Measurements from ENCODE around the gene TANGO2.

The TANGO2 gene

DNA sequence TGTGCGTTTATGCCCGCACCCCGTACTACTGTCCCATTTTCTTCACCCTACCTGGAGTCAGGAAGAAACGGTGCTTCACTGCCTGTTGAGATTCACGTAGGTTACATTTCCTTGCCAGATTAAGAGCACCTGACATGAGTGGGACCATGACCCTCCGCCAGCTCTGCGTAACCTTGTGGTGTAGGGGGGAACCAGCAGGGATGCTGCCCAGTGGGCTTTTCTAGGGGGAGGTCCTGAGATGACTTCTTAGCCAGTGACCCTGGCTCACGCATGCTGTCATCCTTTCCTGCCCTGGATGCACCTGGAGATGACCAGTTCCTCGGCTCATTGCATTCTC, 3.3 kb upstream of the TANGO2 start:
- H3K4me2 ChIP-seq (ENCODE audit: low read length): peak overlapping the region; percentile 71
- no peak for TF ChIP-seq EZH2 (IDR thresholded peaks at IDR 0.05; ENCODE audit: borderline replicate concordance, low read length)
- TF ChIP-seq, protein P1, sequence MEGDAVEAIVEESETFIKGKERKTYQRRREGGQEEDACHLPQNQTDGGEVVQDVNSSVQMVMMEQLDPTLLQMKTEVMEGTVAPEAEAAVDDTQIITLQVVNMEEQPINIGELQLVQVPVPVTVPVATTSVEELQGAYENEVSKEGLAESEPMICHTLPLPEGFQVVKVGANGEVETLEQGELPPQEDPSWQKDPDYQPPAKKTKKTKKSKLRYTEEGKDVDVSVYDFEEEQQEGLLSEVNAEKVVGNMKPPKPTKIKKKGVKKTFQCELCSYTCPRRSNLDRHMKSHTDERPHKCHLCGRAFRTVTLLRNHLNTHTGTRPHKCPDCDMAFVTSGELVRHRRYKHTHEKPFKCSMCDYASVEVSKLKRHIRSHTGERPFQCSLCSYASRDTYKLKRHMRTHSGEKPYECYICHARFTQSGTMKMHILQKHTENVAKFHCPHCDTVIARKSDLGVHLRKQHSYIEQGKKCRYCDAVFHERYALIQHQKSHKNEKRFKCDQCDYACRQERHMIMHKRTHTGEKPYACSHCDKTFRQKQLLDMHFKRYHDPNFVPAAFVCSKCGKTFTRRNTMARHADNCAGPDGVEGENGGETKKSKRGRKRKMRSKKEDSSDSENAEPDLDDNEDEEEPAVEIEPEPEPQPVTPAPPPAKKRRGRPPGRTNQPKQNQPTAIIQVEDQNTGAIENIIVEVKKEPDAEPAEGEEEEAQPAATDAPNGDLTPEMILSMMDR (IDR thresholded peaks at IDR 0.05; ENCODE audit: low read length): no peak

DNA sequence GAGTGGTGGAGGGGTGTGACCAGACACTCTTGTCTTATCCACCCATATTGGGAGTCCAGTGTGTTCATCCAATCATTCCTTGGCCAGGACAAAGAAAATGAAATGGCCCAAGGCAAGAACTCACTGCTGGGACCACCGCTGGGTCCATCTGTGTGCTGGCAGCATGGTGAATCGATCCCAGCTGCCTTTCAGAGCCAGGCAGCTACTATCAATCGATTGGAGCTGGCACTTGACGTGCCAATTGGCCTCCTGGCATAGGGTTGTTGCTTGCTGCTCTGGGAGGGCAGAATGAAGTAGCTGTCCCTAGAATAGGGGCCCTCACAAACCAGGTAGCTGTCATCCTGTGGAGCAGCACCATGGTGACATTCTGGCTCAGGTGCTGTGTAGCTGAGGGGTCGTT, 2.9 kb upstream of the TANGO2 start:
- no peak overlapping the region for H3K4me2 ChIP-seq (ENCODE audit: low read length)
- H3K9me2 ChIP-seq (ENCODE audit: low read depth, low read length): no peaks in the 10 kb centered on the region
- no peaks in the 10 kb centered on the region for H3F3A ChIP-seq (ENCODE audit: insufficient read depth, low read length)
- H3K4me1 ChIP-seq (ENCODE audit: insufficient read depth, low read length, severe bottlenecking): peaks cover 35% of the 10 kb centered on the region
- no peaks in the 10 kb centered on the region for H3K36me3 ChIP-seq (ENCODE audit: insufficient read depth, low read length)
- no peaks in the 10 kb centered on the region for H4K20me1 ChIP-seq (ENCODE audit: insufficient read depth, low read length)
- H3K27me3 ChIP-seq (ENCODE audit: insufficient read depth, low read length): 0 out of 2 replicates have a peak, but pooled peaks cover 3% of the 10 kb centered on the region
- H3K79me2 ChIP-seq (ENCODE audit: insufficient read depth, low read length): peaks cover 5% of the 10 kb centered on the region; the same call in 1 of the 2 replicates
- H3K4me3 ChIP-seq (ENCODE audit: low read depth, low read length, poor library complexity, severe bottlenecking): no peak overlapping the region
- no peak for TF ChIP-seq EZH2 (IDR thresholded peaks at IDR 0.05; ENCODE audit: borderline replicate concordance, low read length)
- no peaks in the 10 kb centered on the region for H3K9me3 ChIP-seq (ENCODE audit: low read length)
- no peak overlapping the region for H3K9ac ChIP-seq (ENCODE audit: low read length)
- no peak overlapping the region for H2AFZ ChIP-seq (ENCODE audit: low read length)
- H3K27ac ChIP-seq (ENCODE audit: low read depth, low read length, poor library complexity, severe bottlenecking): no peak overlapping the region

More for the DNA sequence above, 3.3 kb upstream of the TANGO2 start:
- no peak overlapping the region; the same call in 1 of the 2 replicates for H3K9ac ChIP-seq (ENCODE audit: low read length)
- H3K27ac ChIP-seq (ENCODE audit: low read depth, low read length, poor library complexity, severe bottlenecking): no peak overlapping the region
- peaks cover 31% of the 10 kb centered on the region for H3K4me1 ChIP-seq (ENCODE audit: insufficient read depth, low read length, severe bottlenecking)
- H3K36me3 ChIP-seq (ENCODE audit: insufficient read depth, low read length): no peaks in the 10 kb centered on the region
- 0 out of 2 replicates have a peak, but pooled peaks cover 3% of the 10 kb centered on the region for H3K27me3 ChIP-seq (ENCODE audit: insufficient read depth, low read length)
- H4K20me1 ChIP-seq (ENCODE audit: insufficient read depth, low read length): no peaks in the 10 kb centered on the region
- H3K9me2 ChIP-seq (ENCODE audit: low read depth, low read length): no peaks in the 10 kb centered on the region
- peaks cover 5% of the 10 kb centered on the region; the same call in 1 of the 2 replicates for H3K79me2 ChIP-seq (ENCODE audit: insufficient read depth, low read length)
- peak overlapping the region; percentile 85 for H3K4me3 ChIP-seq (ENCODE audit: low read depth, low read length, poor library complexity, severe bottlenecking)
- H3F3A ChIP-seq (ENCODE audit: insufficient read depth, low read length): no peaks in the 10 kb centered on the region
- H3K9me3 ChIP-seq (ENCODE audit: low read length): no peaks in the 10 kb centered on the region
- no peak overlapping the region for H2AFZ ChIP-seq (ENCODE audit: low read length)

DNA sequence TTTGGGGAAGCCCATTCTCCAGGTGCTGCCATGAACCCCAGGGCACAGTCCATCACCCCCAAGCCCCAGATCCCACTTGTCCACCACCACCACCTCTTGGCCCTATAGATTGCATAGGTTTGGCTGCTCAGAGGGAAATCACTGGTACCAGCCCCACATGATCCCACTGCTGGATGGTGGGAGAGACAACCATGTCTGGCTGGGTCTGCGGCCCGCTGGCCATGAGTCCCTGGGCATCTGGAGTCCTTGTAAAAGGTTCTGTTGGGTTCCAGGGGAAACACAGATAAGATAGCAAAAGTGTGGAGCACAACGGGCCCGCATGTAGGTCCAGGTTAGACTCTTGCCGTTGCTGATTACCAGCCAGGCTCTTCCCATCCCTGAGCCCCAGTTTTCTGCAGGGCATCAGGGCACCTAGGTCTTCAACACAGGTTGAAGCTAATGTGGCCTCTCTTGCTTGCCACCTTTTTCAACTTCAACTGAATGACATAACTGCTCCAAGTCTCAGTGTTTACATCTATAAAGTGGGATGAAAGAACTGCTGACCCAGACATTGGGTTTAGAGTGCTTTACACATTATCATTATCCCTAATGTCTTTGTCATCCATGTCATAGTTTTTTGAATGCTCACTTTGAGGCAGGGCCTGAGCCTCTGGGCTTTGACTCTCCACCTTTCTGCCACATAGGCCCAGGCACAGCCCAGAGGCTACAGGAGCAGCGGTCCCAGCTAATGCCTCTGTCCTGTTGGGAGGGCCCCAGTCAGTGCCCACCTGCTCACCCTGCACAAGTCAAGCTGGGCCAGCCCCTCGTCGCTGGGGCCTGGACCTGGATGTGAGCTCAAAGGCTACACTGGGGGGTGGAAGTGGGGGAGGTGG, 1.0 kb upstream of the TANGO2 start:
- H3K27me3 ChIP-seq (ENCODE audit: insufficient read depth, low read length): 0 out of 2 replicates have a peak, but pooled peaks cover 3% of the 10 kb centered on the region
- peaks cover 5% of the 10 kb centered on the region; the same call in 1 of the 2 replicates for H3K79me2 ChIP-seq (ENCODE audit: insufficient read depth, low read length)
- H3K9ac ChIP-seq (ENCODE audit: low read length): peak overlapping the region; percentile 81
- H3F3A ChIP-seq (ENCODE audit: insufficient read depth, low read length): no peaks in the 10 kb centered on the region
- 0 out of 2 replicates have a peak, but pooled peaks cover 4% of the 10 kb centered on the region for H3K36me3 ChIP-seq (ENCODE audit: insufficient read depth, low read length)
- TF ChIP-seq EZH2 (IDR thresholded peaks at IDR 0.05; ENCODE audit: borderline replicate concordance, low read length): no peak
- TF ChIP-seq, protein P1 (IDR thresholded peaks at IDR 0.05; ENCODE audit: low read length): no peak
- peak overlapping the region; percentile 97 for H3K4me3 ChIP-seq (ENCODE audit: low read depth, low read length, poor library complexity, severe bottlenecking)
- peaks cover 39% of the 10 kb centered on the region for H3K4me1 ChIP-seq (ENCODE audit: insufficient read depth, low read length, severe bottlenecking)
- H3K27ac ChIP-seq (ENCODE audit: low read depth, low read length, poor library complexity, severe bottlenecking): no peak overlapping the region
- no peaks in the 10 kb centered on the region for H3K9me2 ChIP-seq (ENCODE audit: low read depth, low read length)
- H4K20me1 ChIP-seq (ENCODE audit: insufficient read depth, low read length): no peaks in the 10 kb centered on the region
- H3K4me2 ChIP-seq (ENCODE audit: low read length): peak overlapping the region; percentile 93
- H3K9me3 ChIP-seq (ENCODE audit: low read length): no peaks in the 10 kb centered on the region
- H2AFZ ChIP-seq (ENCODE audit: low read length): no peak overlapping the region
